SKM-1 treated with dmso at 0.1 percent for 144 hours (cell line): ENCODE data around the gene MINAR1.
A peak's percentile ranks its signal among the peaks of the same experiment; 100 is the strongest.

Experiments used
- DNase-seq: peaks from one replicate; lab custom pipeline; 2025; ENCODE audit not compliant: unreplicated experiment; lab: John Stamatoyannopoulos, UW

MINAR1 gene

GRCh38 chr15:79430901-79431635, 1.1 kb upstream of the MINAR1 start:
- DNase-seq, result no peak

DNA sequence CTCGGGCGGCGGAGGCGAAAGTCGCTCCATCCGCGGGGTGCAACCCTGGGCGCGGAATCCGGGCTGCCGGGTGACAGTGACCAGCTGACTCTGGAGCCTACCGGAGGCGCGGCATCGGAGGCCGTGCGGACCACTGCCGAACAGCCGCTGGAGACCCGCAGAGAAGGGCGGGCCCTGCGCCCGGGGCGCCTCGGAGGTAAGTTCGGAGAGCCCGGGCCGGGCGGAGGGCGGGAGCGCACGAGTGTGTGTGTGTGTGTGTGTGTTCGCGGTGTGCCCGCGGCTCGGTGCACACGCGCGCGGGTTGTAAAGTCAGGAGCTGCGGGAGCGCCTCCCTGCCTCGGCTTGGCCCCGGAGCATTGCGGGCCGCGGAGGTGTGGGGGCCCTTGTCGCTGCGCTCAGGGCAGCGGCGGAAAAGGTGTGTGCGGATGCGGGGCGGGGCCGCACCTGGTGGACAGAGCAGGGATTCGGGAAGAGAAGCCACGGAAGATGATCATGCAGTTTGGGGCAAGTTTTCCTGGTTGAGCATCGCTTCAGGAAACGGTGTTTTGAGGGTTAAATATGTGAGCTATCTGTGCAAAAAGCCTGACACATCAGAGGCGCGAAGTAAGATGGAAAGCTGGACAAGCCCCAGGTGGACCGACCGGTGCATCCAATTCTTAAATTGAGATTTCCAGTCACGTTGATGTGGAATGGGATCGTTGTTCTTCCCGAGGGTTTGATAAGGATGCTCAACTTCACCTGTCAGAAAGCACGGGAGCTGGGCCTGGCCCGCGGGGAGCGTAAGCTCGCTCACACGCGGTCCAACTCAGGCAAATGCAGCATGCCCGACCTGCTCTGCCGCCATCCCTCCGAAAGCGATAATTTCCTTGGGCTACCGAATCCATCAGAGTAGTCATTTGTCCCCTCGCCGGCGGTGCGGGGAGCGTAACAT, 474 bp downstream of the MINAR1 start:
- DNase-seq, result no peak

DNA sequence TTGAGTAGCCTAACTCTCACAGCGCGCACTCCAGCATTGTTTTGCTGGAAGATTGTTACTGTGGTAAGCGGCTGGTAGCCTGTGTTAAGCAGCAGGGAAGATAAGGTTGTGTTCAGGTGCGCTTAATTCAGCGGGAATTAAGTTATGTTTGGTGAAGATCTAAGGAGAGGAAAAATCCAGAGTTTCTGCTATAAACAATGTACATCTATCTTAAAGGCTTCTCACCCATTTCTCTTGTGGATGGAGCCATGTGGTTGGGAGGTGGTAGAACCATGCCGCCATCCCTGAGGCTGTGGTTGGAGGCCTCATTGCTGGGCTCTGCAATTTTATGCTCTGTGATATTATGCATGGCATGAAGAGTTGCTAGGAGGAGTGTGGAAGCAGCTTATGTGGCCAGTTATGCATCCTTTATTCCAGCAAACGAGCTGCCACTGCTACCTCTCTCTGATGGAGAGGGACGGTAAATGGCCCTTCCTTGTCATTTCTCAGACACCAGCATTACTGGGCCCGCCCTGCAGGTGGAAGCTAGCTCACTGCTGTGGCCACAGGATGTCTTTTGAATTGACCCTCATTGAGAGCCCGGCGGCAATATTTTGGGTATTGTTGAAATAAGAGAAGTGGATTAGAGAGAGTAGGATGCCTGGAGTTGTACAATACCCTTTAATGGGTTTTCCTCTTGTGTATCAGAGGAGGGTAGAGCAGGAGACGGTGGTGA, 1.3 kb downstream of the MINAR1 start:
- DNase-seq, result no peak

GRCh38 chr15:79434361-79434760, 2.2 kb downstream of the MINAR1 start:
- no peak for DNase-seq

DNA sequence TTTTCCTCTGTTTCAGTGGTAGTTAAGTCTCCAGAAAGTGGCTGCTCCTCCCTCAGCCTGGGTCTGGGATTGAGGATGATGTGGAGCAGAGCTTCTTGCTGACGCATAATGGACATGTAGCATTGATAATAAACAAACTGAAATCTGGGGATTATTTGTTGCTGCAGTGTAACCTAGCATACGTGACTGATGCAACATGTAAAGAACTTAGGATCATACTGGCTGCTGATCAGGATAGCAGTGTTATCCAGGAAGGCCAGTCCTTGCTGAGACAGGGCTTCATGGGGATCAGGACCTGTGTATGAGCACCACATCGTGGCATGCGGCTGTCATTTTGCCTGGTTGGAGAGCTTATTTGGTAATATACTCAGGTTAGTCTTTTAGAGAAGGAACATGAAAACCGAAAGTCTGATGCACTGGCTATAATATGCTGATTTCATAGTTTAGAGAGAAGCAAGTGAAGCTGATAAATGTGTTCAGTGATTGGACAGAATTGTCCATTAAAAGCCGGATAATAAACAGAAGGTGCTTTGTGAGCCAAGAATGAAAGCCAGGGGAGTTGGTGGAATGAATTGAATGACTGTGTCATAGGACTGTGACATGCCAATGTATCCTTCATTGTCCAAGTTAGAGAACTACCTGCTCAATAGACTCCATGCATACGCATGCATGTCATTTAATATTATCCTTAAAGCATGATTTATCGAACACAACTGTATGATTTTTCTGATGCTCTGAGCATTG, 4.1 kb downstream of the MINAR1 start:
- DNase-seq, result no peak

GRCh38 chr15:79437275-79438000, 5.3 kb downstream of the MINAR1 start:
- DNase-seq, result no peak

DNA sequence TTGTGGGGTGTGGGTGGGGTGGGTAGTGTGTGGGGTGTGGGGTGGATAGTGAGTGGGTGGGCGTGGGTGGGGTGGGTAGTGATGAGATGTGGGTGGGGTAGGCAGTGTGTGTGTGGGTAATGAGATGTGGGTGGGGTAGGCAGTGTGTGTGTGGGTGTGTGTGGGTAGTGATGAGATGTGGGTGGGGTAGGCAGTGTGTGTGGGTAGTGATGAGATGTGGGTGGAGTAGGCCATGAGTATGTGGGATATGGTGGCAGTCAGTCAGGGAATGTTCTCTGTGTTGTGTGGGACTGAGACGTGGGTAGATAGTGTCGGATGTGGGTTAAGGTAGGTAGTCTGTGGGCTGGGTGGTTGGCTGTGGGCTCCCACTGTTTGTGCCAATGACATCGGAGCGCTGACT, 7.1 kb downstream of the MINAR1 start:
- no peak for DNase-seq

DNA sequence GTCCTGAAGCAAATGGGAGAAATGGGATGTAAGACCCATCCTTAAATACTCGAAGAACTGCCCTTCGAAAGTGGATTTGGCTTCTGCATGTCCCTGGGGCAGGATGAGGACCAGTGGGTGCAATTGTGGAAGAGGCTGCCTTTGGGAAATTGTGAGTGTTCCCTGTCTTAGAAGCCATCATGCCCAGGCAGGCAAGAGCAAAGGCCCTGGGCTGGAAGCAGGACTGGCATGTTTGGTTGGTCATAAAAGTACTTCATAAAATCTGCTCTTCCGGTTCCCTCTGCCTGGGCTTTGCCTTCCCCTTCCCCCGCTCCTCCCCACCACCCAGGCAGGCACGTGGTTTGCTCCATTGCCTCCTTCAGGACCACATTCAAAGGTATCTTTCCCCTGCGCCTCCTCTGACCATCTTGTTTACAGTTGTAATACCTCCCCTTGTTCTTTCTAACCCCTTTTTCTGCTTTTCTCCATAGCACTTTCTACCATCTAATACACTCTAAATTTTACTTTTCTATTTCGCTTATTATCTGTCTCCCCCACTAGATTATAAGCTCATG, 8.3 kb downstream of the MINAR1 start:
- no peak for DNase-seq

- no peak for DNase-seq
Measured at GRCh38 chr15:79442911-79443310, 10.8 kb downstream of the MINAR1 start.

GRCh38 chr15:79447060-79447459, 14.9 kb downstream of the MINAR1 start:
- DNase-seq, result no peak

DNA sequence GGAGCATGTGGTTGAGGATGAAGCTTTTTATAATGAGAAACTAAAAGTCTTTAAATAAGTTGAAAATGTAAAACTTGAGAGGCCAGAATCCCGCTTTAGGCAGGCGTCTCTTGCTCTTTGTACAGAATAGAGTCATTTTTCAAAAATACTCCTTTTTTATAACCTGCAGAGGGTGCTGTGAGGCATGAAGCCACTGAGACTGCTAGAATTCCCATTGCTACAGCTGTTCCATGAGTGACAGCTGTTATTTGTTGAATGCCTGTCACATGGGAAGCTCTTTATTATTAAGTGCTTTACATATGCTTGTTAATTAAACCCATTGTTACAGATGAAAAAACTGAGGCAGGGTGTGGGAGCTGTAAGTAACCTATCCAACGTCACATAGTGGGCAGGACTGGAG, 18.5 kb downstream of the MINAR1 start:
- no peak for DNase-seq

GRCh38 chr15:79451361-79451999, 19.3 kb downstream of the MINAR1 start:
- peak; percentile 14 for DNase-seq

- DNase-seq, result no peak
Measured at GRCh38 chr15:79452244-79453051, 20.3 kb downstream of the MINAR1 start.

DNA sequence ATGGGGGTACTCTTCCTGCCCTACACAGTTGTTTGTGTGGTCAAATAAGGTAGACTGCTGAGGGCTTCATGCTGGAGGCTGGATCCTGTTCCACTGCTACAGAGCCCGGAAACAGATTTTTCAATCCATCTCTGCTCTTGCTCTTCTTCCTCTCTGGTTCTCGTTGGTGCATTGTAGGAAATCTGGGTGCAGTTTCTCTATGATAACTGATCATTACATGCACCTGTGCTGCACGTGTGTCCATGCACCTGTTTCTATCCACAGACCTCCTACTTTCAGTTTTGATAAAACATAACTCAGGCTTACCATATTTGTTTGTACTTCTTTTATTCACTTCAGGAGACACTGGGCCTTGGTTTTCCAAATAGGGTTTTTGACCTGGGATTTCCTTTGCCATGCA, 21.3 kb downstream of the MINAR1 start:
- no peak for DNase-seq

DNA sequence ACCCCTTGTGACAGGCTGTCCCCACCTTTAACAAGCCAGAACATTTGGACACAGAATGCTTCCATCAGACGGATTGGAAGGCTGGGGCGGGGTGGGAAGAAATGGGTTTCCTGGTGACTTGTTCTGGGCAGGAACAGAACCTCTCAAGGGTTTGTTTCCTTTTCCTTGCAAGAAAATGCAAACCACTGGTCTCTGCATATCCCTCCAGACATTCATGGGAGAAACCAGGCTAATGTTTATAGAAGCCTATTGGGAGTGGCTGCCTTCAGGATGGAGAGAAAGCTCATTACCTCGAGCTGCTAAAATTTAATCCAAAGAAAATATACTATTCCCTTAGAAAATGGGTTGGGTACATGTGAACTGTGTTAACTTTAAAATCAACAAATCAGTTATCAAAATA, 21.9 kb downstream of the MINAR1 start:
- no peak for DNase-seq

- no peak for DNase-seq
Measured at GRCh38 chr15:79455361-79455760, 23.2 kb downstream of the MINAR1 start.

DNA sequence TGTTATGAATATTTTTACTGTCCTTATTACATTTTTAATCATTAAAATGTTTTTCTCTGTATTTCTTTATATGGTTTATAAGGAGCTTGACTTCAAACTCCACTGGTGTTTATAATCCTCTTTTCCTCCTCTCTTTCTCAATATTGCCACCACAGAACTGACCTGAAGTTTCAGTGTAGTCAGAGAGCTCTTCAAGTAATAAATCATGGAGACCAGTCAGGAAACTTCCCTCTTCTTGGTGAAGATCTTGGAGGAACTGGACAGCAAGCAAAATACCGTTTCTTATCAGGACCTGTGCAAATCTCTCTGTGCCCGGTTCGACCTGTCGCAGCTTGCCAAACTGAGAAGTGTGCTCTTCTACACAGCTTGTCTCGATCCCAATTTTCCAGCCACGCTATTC, 23.8 kb downstream of the MINAR1 start:
- no peak for DNase-seq

DNA sequence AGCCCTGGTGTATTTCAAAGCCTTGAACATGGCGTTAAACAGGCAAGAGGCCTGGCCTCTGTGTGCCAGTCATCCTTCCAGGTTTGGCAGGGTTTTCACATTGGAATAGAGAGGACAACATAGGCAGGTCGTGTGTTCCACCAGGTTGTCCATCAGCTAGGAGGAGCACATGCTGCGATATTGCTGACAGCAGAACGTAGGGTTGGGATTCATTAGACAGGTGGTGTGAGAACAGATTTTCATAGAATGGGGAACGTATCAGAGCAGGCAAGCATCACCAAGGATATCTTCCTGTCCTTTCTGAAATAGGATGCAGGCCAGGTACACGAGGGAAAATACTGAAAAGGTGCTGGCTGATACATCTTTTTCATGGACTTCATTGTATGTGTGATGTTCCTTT, 26.4 kb downstream of the MINAR1 start:
- no peak for DNase-seq

DNA sequence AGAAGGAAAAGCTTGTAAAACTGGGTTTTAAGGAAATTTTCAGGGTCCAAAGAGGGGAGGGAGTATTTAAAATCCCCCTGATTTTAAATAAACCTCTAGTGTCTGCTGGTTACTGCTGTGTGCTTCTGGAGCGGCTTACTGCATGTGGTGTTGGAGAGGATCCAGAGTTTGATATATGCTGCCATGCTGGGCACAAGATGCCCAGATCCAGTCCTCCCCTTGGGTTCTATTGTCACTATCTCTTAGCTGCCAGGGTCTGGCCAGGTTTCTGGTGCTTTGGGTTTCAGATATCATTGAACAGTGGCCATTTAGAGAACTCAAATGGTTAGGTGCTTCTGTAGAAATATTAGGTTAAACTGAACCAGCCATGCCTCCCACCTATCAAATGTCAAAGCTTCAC, 27.5 kb downstream of the MINAR1 start:
- DNase-seq, result no peak
